BLaER1 (cell line): ENCODE measurements around the gene DNAJC1.
A peak's percentile ranks its signal among the peaks of the same experiment; 100 is the strongest.

Source experiments
- H3K27ac ChIP-seq: shearing (Covaris generic); formaldehyde crosslinking; 2 replicates; pipeline ENCODE4 v1.8.1; 2022
- H3K27me3 ChIP-seq: shearing (Covaris generic); formaldehyde crosslinking; 2 replicates; pipeline ENCODE4 v1.8.1; 2022
- H3K36me3 ChIP-seq: shearing (Covaris generic); formaldehyde crosslinking; 2 replicates; pipeline ENCODE4 v1.8.1; 2022
- H3K4me1 ChIP-seq: shearing (Covaris generic); formaldehyde crosslinking; 2 replicates; pipeline ENCODE4 v1.8.1; 2022
- H3K4me2 ChIP-seq: shearing (Covaris generic); formaldehyde crosslinking; 2 replicates; pipeline ENCODE4 v1.8.1; 2022
- H3K4me3 ChIP-seq: shearing (Covaris generic); formaldehyde crosslinking; 2 replicates; pipeline ENCODE4 v1.8.1; 2022
- H3K9ac ChIP-seq: shearing (Covaris generic); formaldehyde crosslinking; 2 replicates; pipeline ENCODE4 v1.8.1; 2022
- H3K9me3 ChIP-seq: shearing (Covaris generic); formaldehyde crosslinking; 2 replicates; pipeline ENCODE4 v1.8.1; 2022
- H4K20me1 ChIP-seq: shearing (Covaris generic); formaldehyde crosslinking; 2 replicates; pipeline ENCODE4 v1.8.1; 2022
- Cebpa-rat ChIP-seq: shearing (Covaris generic); IDR thresholded peaks from 2 replicates; pipeline ENCODE4 v1.8.1; 2022

Gene DNAJC1

DNA sequence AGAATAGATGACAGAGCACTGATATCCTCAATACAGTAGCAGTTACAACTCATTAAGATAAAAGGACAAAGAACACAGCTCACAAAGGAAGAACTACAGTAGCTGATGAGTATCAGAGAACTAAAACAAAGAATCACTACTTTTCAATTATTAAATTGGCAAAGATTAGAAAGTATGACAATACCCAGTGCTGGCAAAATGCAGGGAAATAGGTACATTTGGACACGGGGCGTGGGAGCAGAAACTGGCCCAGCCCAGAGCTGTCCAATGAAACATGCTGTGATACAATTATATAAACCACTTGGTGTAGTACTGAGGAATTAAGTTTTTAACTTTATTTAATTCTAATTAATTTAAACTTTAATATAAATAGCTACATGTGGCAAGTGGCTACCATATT lies 243.2 kb downstream of the DNAJC1 start:
- Histone ChIP-seq H3K4me1 (peaks cover 6% of the 10 kb centered on the region), H3K9me3 (peaks cover 4% of the 10 kb centered on the region; the same call in 1 of the 2 replicates), H3K4me3 (no peak overlapping the region), H3K27me3 (no peaks in the 10 kb centered on the region), H3K9ac (no peak overlapping the region), H4K20me1 (no peaks in the 10 kb centered on the region), H3K27ac (no peak overlapping the region), H3K4me2 (no peak overlapping the region), H3K36me3 (peaks cover 11% of the 10 kb centered on the region; the same call in 1 of the 2 replicates)
- TF ChIP-seq Cebpa-rat: no peak

DNA sequence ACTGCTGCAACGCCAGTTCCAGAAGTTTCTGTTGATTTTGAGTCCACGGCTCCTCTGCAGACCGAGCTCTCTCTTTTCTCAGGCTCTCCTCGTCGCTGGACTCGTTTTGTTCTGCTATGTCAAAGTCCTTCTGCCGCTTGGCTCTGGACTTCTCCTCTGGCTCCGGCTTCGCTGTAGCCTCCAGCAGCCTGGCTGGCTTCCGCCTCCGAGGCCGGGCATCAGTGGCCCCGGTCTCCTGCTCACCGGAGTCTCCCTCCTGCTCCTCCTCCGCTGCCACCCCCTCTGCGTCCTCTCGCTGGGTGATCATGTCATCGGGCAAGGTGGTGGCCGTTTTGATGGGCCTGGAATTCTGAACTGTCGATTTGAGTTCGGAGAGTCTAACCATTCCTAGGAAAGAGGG lies 244.3 kb downstream of the DNAJC1 start:
- no peak overlapping the region for H3K4me3 ChIP-seq
- TF ChIP-seq Cebpa-rat: no peak
- H3K9me3 ChIP-seq: peaks cover 4% of the 10 kb centered on the region; the same call in 1 of the 2 replicates
- no peak overlapping the region for H3K9ac ChIP-seq
- H3K36me3 ChIP-seq: peaks cover 11% of the 10 kb centered on the region; the same call in 1 of the 2 replicates
- no peak overlapping the region for H3K27ac ChIP-seq
- H3K4me1 ChIP-seq: peaks cover 16% of the 10 kb centered on the region
- no peak overlapping the region for H3K4me2 ChIP-seq
- no peaks in the 10 kb centered on the region for H3K27me3 ChIP-seq
- no peaks in the 10 kb centered on the region for H4K20me1 ChIP-seq

DNA sequence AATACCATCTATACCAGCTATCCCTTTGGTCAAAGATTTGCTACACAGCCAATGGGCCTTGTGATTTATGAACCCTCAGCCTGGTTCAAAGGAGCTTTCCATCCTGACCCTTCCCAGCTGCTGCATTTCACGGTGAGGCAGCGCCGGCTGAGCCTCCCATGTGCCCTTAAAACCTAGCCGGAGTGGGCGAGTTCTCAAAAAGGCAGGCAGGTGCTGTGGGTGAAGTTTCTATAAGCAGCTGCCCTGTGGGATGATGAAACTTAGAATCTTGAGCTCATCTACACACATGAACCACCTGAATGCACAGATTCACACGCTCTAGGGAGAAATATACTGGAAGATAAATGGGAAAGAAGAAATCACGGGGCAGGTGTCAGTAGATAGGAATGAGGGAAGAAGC lies 244.8 kb downstream of the DNAJC1 start:
- TF ChIP-seq Cebpa-rat: no peak
- Histone ChIP-seq H3K27ac (no peak overlapping the region), H3K4me2 (no peak overlapping the region), H3K9me3 (peaks cover 4% of the 10 kb centered on the region; the same call in 1 of the 2 replicates), H3K36me3 (peaks cover 11% of the 10 kb centered on the region; the same call in 1 of the 2 replicates), H3K27me3 (no peaks in the 10 kb centered on the region), H4K20me1 (no peaks in the 10 kb centered on the region), H3K4me3 (no peak overlapping the region), H3K9ac (no peak overlapping the region), H3K4me1 (peaks cover 21% of the 10 kb centered on the region)

DNA sequence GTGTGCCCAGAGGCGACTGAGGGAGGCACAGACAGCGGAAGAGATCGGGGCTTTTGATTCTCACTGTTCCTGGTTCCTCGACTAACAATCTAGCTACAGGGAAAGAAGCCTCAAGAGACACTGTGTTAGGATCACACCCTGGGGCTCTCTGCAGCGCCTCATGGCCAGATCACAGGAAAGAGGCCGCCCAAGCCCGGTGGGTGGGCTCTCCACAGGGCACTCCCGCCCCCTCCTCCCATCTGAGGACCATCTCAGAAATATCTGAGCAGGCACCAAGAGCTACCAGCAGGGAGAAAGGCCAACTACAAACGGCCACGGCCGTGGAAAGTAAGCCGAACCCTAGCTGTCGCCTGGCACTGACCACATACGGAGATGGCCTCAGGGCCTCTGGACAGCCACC lies 245.3 kb downstream of the DNAJC1 start:
- H3K27me3 ChIP-seq: no peaks in the 10 kb centered on the region
- H3K9ac ChIP-seq: no peak overlapping the region
- H3K4me2 ChIP-seq: no peak overlapping the region
- H3K27ac ChIP-seq: no peak overlapping the region
- peaks cover 4% of the 10 kb centered on the region; the same call in 1 of the 2 replicates for H3K9me3 ChIP-seq
- H3K4me1 ChIP-seq: peaks cover 26% of the 10 kb centered on the region
- H3K4me3 ChIP-seq: no peak overlapping the region
- no peaks in the 10 kb centered on the region for H4K20me1 ChIP-seq
- peaks cover 11% of the 10 kb centered on the region; the same call in 1 of the 2 replicates for H3K36me3 ChIP-seq
- no peak for TF ChIP-seq Cebpa-rat

DNA sequence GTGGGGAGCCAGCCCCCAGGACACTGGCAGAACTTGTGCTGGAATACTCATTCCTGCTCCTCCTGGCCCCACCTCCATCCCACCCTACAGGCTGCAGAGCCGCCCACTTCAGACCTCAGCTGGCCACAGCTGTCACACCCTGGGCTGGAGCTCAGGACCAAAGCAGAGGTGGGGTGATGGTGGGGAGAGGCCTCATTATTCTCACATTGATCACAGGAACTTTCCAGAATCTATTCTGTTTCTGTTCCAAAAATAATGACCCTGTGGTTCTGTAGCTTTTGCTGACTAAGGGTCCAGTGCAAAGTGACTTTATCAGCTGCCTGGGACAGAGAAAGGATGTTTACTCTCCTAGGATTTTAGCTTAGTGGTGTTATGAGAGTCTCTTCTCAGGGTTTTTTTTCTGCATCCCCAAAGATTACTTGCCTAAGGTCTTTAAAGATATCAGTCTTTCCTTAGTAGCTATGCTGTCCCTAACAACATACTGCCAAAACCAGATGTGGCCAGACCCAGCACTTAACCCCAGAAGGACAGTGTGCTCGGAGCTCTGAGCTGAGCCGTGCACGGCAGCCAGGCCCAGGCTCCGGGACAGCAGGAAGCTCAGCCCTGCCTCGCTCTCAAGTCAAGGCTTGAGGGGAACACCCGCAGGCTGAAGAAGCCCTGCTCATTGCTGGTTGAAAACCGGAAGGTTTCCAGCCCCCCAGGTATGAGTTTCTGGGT lies 246.2 kb downstream of the DNAJC1 start:
- peaks cover 11% of the 10 kb centered on the region; the same call in 1 of the 2 replicates for H3K36me3 ChIP-seq
- no peak overlapping the region for H3K27ac ChIP-seq
- TF ChIP-seq Cebpa-rat: no peak
- no peaks in the 10 kb centered on the region for H4K20me1 ChIP-seq
- no peak overlapping the region for H3K4me3 ChIP-seq
- no peak overlapping the region for H3K9ac ChIP-seq
- H3K4me2 ChIP-seq: no peak overlapping the region
- peaks cover 4% of the 10 kb centered on the region; the same call in 1 of the 2 replicates for H3K9me3 ChIP-seq
- H3K4me1 ChIP-seq: peaks cover 35% of the 10 kb centered on the region
- no peaks in the 10 kb centered on the region for H3K27me3 ChIP-seq

DNA sequence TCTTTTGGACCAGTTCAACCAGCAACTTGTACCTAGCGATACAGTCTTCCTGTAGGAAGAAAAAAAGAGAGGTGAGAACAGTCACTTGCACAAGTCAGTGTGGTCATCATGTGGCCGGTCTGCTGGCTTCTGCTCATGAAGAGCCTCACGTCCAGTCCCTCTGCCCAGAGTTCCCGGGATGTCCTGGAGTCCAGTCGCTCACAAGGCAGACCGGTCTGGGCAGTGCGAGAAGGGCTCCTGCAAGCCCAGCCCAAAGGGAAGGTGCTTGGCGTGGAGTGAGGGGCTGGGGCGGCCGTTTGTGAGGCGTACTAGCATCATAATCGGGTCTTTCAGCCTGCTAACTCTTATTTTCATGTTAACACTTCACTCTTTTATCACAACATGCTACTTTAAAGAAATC lies 246.8 kb downstream of the DNAJC1 start:
- no peak for TF ChIP-seq Cebpa-rat
- Histone ChIP-seq H3K4me2 (no peak overlapping the region), H3K4me1 (peaks cover 36% of the 10 kb centered on the region), H3K9ac (no peak overlapping the region), H3K36me3 (peaks cover 11% of the 10 kb centered on the region; the same call in 1 of the 2 replicates), H3K27ac (no peak overlapping the region), H3K4me3 (no peak overlapping the region), H3K27me3 (no peaks in the 10 kb centered on the region), H4K20me1 (no peaks in the 10 kb centered on the region), H3K9me3 (peaks cover 4% of the 10 kb centered on the region; the same call in 1 of the 2 replicates)

DNA sequence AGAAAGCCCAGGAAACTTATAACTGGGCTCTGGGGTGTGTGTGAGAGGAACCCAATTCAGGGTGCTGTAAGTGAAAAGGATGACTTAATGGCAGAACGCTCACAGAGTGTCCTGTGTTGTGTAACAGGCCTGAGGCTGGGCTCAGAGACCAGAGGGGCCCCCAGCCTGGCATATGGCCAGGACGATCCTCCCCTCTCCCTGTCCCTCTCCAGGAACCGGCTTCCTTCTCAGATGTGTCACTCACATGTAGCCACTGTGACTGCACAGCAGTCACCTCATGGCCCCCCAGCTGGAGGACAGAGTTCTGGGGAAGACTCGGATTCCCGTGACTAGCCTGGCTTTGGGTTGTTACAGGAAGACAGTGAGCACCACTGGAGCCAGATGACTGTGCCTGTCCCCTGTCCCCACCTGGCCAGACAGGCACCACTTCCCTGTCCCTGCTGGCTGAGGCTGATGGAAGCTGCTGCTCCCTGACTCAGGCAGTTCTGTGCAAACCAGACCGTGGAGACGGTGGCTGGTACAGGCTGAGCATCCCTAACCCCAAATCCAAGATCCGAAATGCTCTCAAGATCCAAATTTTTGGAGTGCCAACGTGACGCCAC lies 249.0 kb downstream of the DNAJC1 start:
- H3K4me3 ChIP-seq: no peak overlapping the region
- peak overlapping the region; percentile 80 for H3K4me2 ChIP-seq
- no peaks in the 10 kb centered on the region for H3K9me3 ChIP-seq
- peaks cover 9% of the 10 kb centered on the region; the same call in 1 of the 2 replicates for H3K36me3 ChIP-seq
- peak overlapping the region; percentile 51; the same call in 1 of the 2 replicates for H3K9ac ChIP-seq
- H4K20me1 ChIP-seq: no peaks in the 10 kb centered on the region
- H3K27me3 ChIP-seq: no peaks in the 10 kb centered on the region
- peaks cover 36% of the 10 kb centered on the region for H3K4me1 ChIP-seq
- H3K27ac ChIP-seq: peak overlapping the region; percentile 71
- no peak for TF ChIP-seq Cebpa-rat

DNA sequence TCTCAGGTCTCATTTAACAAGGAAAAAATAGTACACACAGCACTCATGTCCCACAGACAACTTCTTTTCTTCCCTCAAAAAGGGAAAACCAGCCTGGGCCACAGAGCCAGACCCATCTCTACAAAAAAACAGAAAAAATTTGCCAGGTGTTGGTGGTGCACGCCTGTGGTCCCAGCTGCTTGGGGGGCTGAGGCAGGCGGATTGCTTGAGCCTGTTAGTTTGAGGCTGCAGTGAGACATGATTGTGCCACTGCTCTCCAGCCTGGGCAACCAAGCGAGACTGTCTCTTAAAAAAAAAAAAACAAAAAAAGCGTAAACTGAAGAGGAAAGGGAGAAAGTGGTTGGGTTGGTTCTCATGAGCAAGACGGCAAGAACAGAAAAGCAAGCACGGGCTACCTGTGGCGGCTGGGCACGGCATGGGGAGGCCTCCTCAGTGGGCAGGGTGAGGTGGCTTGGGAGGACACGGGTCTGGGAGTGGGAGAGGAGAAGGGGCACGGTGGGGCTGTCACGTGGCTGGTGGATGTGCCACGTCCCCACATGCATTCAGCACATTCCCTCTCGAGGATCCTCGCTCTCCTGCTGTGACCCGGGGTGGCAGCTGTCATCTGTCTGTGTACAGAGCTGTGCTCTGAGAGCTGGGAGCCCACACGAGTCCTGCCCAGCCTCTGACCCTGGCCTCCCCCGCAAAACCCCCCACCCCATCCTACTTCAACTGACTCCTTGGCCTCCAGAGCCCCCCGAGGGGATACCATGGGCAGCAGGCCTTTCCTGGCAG lies 249.8 kb downstream of the DNAJC1 start:
- peak overlapping the region; percentile 80 for H3K4me2 ChIP-seq
- peak overlapping the region; percentile 71 for H3K27ac ChIP-seq
- H3K9ac ChIP-seq: peak overlapping the region; percentile 51; the same call in 1 of the 2 replicates
- peaks cover under 1% of the 10 kb centered on the region; the same call in 1 of the 2 replicates for H3K36me3 ChIP-seq
- peaks cover 36% of the 10 kb centered on the region for H3K4me1 ChIP-seq
- 0 out of 2 replicates have a peak, but pooled peaks have one; percentile 21 for TF ChIP-seq Cebpa-rat
- H4K20me1 ChIP-seq: no peaks in the 10 kb centered on the region
- no peak overlapping the region for H3K4me3 ChIP-seq
- H3K27me3 ChIP-seq: no peaks in the 10 kb centered on the region
- H3K9me3 ChIP-seq: no peaks in the 10 kb centered on the region
